ENCODE measurements around the gene EXOC7. TPM values are rescaled to one million over a fixed set of nuclear protein-coding genes. Genes with fewer than 3 reads are reported as not detected.

Gene EXOC7
- polyA plus RNA-seq, 3 donors = 30.7 to 86.5 (median 42.4) TPM

DNA sequence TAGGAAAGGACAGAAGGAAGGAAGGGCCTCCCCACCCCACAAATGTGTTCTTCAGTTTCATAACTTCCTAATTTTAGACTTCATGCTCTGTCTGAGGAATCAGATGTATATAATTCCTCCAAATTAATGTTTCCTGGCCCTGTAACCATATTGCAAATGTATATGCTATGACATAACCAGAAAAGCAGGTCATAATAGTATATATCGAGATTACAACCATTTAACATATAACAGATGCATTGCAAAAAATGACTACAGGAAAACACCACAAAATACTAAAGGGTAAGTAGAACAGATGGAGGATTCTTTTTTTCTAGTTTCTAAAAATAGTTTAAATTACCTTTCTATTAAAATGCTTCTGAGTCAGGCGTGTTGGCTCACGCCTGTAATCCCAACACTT lies 3.1 kb upstream of the EXOC7 start:
- H3K4me3 Mint-ChIP-seq = peak overlapping the region; percentile 34 to 63

DNA sequence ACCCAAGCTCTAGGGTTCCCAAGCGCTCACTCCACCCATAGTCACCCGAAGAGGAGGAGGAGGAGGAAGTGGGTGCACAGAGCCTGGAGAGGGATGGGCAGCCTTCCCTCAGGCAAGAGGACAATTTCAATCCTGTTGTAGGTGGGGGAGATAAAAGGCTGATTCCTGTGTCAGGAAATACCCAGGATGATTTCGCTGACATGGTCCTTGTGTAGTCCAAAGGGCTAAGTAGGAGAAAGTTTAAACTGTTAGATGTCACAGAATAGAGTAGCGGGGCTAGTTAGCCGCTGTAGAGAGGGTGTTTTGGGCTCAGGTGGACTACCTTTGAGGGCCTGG lies 1.3 kb upstream of the EXOC7 start:
- H3K4me2 ChIP-seq (replicated peaks; ENCODE audit: extremely low read depth, low read length, poor library complexity, severe bottlenecking) = peak overlapping the region; percentile 13
- no peak overlapping the region for H3K9ac ChIP-seq (ENCODE audit: insufficient read depth, low read length, poor library complexity, severe bottlenecking)
- Mint-ChIP-seq H3K4me3 (peak overlapping the region in 1 of 2 donors; percentile 98), H3K27ac (peak overlapping the region in 4 of 7 donors; percentile 83 to 96 (median 93)), H3K4me1 (peaks cover 34% of the 10 kb centered on the region), H3K36me3 (peaks cover 15 to 19% of the 10 kb centered on the region in 2 donors), H3K27me3 (ENCODE audit: low read depth in 3 of 3) (peaks cover 0 to 11% (median 1%) of the 10 kb centered on the region in 3 donors), H3K9me3 (no peaks in the 10 kb centered on the region)
- H3K4me1 ChIP-seq (ENCODE audit: control insufficient read depth in 1 of 2, insufficient read depth in 2 of 2, low read length in 2 of 2) = peaks cover 42 to 45% of the 10 kb centered on the region in 2 donors
- H3K36me3 ChIP-seq (replicated peaks in 1 of 2; ENCODE audit: control insufficient read depth in 1 of 2, insufficient read depth in 2 of 2, low read length in 2 of 2) = peaks cover 18 to 20% of the 10 kb centered on the region in 2 donors
- no peak overlapping the region for H3K27ac ChIP-seq (ENCODE audit: low read depth in 1 of 2, low read length in 2 of 2)
- peak overlapping the region; percentile 86 for H2AFZ ChIP-seq (ENCODE audit: insufficient read depth, low read depth, low read length, poor library complexity, severe bottlenecking)
- peak overlapping the region in 1 of 3 experiments; percentile 85 for H3K4me3 ChIP-seq (replicated peaks in 1 of 3; ENCODE audit: low read depth in 2 of 3, low read length in 3 of 3)
- WGBS (ENCODE audit: insufficient coverage) = 100% methylated on average over 1 of the region's 5 CpGs
- H3K27me3 ChIP-seq (ENCODE audit: control insufficient read depth in 2 of 2, insufficient read depth in 2 of 2, low read length in 2 of 2) = no peaks in the 10 kb centered on the region
- no peak for TF ChIP-seq CTCF (IDR thresholded peaks at IDR 0.05)
- intact Hi-C loops (cut with micrococcal nuclease) = loop anchor here in 1 of 2 donors (5.0 kb wide), 1 partner anchor 162 kb away; the partner anchor contains the start of gene UBALD2
- H4K20me1 ChIP-seq (ENCODE audit: insufficient read depth, low read length) = no peaks in the 10 kb centered on the region
- no peaks in the 10 kb centered on the region for H3K9me3 ChIP-seq (replicated peaks in 1 of 2; ENCODE audit: control insufficient read depth in 1 of 2, insufficient read depth in 1 of 2, low read length in 2 of 2)
- peak in 1 of 3 donors; percentile 4 for DNase-seq
- peaks cover 21% of the 10 kb centered on the region for H3K79me2 ChIP-seq (ENCODE audit: insufficient read depth, low read length)

More for the DNA sequence above, 3.1 kb upstream of the EXOC7 start:
- Mint-ChIP-seq H3K27ac (peak overlapping the region in 2 of 7 donors; percentile 45 to 80), H3K9me3 (peaks cover 0 to under 1% (median 0%) of the 10 kb centered on the region in 7 donors), H3K27me3 (ENCODE audit: low read depth in 3 of 3) (peaks cover 3 to 21% (median 9%) of the 10 kb centered on the region in 3 donors), H3K4me1 (peaks cover 32% of the 10 kb centered on the region), H3K36me3 (peaks cover 2 to 5% of the 10 kb centered on the region in 2 donors)
- H4K20me1 ChIP-seq (ENCODE audit: insufficient read depth, low read length) = no peaks in the 10 kb centered on the region
- peaks cover 20% of the 10 kb centered on the region for H3K79me2 ChIP-seq (ENCODE audit: insufficient read depth, low read length)
- peak overlapping the region; percentile 52 for H2AFZ ChIP-seq (ENCODE audit: insufficient read depth, low read depth, low read length, poor library complexity, severe bottlenecking)
- no peak overlapping the region for H3K27ac ChIP-seq (ENCODE audit: low read depth in 1 of 2, low read length in 2 of 2)
- no peaks in the 10 kb centered on the region for H3K9me3 ChIP-seq (replicated peaks in 1 of 2; ENCODE audit: control insufficient read depth in 1 of 2, insufficient read depth in 1 of 2, low read length in 2 of 2)
- H3K4me2 ChIP-seq (replicated peaks; ENCODE audit: extremely low read depth, low read length, poor library complexity, severe bottlenecking) = peak overlapping the region; percentile 17
- no peak for TF ChIP-seq CTCF (IDR thresholded peaks at IDR 0.05)
- H3K27me3 ChIP-seq (ENCODE audit: control insufficient read depth in 2 of 2, insufficient read depth in 2 of 2, low read length in 2 of 2) = peaks cover 0 to 2% of the 10 kb centered on the region in 2 donors
- H3K4me1 ChIP-seq (ENCODE audit: control insufficient read depth in 1 of 2, insufficient read depth in 2 of 2, low read length in 2 of 2) = peaks cover 42 to 45% of the 10 kb centered on the region in 2 donors
- H3K4me3 ChIP-seq (replicated peaks in 1 of 3; ENCODE audit: low read depth in 2 of 3, low read length in 3 of 3) = peak overlapping the region in 1 of 3 experiments; percentile 23
- no peak overlapping the region for H3K9ac ChIP-seq (ENCODE audit: insufficient read depth, low read length, poor library complexity, severe bottlenecking)
- intact Hi-C loops (cut with micrococcal nuclease) = no loop called here
- WGBS (ENCODE audit: insufficient coverage) = no CpG with 5 or more reads among the region's 3 CpGs
- peaks cover 5% of the 10 kb centered on the region in 2 donors for H3K36me3 ChIP-seq (replicated peaks in 1 of 2; ENCODE audit: control insufficient read depth in 1 of 2, insufficient read depth in 2 of 2, low read length in 2 of 2)
- DNase-seq = peak in 1 of 3 donors; percentile 7
